Measurements from ENCODE around the gene EXOC5.

DNA sequence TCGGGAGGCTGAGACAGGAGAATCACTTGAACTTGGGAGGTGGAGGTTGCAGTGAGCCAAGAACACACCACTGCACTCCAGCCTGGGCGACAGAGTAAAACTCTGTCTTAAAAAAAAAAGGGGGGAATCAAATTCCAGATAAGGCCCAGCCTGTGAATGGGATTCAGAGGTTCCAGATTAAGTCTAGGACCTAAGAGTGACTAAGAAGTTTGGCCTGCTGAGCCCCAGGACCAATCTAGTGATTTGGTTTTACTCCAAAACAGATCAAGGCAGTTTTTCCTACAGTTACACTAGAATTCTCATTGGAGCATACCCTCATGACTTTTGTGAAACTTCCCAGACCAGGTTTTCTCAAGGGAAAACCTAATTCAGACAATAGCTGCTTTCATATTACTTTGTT lies 22.8 kb downstream of the EXOC5 start:
- TF ChIP-seq, protein P1, sequence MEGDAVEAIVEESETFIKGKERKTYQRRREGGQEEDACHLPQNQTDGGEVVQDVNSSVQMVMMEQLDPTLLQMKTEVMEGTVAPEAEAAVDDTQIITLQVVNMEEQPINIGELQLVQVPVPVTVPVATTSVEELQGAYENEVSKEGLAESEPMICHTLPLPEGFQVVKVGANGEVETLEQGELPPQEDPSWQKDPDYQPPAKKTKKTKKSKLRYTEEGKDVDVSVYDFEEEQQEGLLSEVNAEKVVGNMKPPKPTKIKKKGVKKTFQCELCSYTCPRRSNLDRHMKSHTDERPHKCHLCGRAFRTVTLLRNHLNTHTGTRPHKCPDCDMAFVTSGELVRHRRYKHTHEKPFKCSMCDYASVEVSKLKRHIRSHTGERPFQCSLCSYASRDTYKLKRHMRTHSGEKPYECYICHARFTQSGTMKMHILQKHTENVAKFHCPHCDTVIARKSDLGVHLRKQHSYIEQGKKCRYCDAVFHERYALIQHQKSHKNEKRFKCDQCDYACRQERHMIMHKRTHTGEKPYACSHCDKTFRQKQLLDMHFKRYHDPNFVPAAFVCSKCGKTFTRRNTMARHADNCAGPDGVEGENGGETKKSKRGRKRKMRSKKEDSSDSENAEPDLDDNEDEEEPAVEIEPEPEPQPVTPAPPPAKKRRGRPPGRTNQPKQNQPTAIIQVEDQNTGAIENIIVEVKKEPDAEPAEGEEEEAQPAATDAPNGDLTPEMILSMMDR (IDR thresholded peaks at IDR 0.05) = no peak
- no peak for TF ChIP-seq POLR2A (IDR thresholded peaks at IDR 0.05)
